A549 treated with Hydrocortisone at 1 μM for 4 hours (cell line): ENCODE data around the gene SLC17A2. TPM values are rescaled to one million over a fixed set of nuclear protein-coding genes. Genes with fewer than 3 reads are reported as not detected.

ENCODE experiments used
- total RNA-seq: library from RNA; stranded (reverse); fragments of 200-300 nt; extraction: Qiagen RNA extraction; gene quantifications from 5 replicates; pipeline ENCODE4 v1.2.3, GENCODE V29; 2022

Gene SLC17A2
- not detected in 5 replicates for total RNA-seq

GRCh38 chr6:25930532-25931410 lies at the start of gene SLC17A2:
SLC17A2 (minus strand) TSS chr6:25930691; CDS start chr6:25925796, 4,895 bp downstream.

GRCh38 chr6:25962149-25963127 lies 31.9 kb upstream of the SLC17A2 start, which contains the start of gene TRIM38:
TRIM38 (plus strand) TSS chr6:25962802; CDS start chr6:25966523, 3,721 bp downstream.

GRCh38 chr6:25874118-25874517 lies 56.4 kb downstream of the SLC17A2 start, which contains the start of gene SLC17A3:
SLC17A3 (minus strand) TSS chr6:25874243; CDS start chr6:25868387, 5,856 bp downstream.

Other genes with a start within 250 kb of the SLC17A2 start
- gene SLC17A4, start 175.9 kb downstream of the SLC17A2 start, total RNA-seq, result not detected in 5 replicates
- gene SLC17A1, start 98.6 kb downstream of the SLC17A2 start, total RNA-seq, result not detected in 5 replicates
- 0.70 to 1.1 TPM (median 1.0 TPM) in 5 replicates for gene SLC17A3, start 56.4 kb downstream of the SLC17A2 start, total RNA-seq
- 1.4 to 2.2 TPM (median 1.8 TPM) in 5 replicates for gene TRIM38, start 32.1 kb upstream of the SLC17A2 start, total RNA-seq
- 8.0 to 14.6 TPM (median 12.4 TPM) in 5 replicates for gene HFE, start 156.7 kb upstream of the SLC17A2 start, total RNA-seq